ENCODE measurements around the gene NFAT5. TPM values are rescaled to one million over a fixed set of nuclear protein-coding genes. Genes with fewer than 3 reads are reported as not detected.

Gene NFAT5
- total RNA-seq, 2 experiments from 2014 or later, result 19.5 to 21.2 TPM

DNA sequence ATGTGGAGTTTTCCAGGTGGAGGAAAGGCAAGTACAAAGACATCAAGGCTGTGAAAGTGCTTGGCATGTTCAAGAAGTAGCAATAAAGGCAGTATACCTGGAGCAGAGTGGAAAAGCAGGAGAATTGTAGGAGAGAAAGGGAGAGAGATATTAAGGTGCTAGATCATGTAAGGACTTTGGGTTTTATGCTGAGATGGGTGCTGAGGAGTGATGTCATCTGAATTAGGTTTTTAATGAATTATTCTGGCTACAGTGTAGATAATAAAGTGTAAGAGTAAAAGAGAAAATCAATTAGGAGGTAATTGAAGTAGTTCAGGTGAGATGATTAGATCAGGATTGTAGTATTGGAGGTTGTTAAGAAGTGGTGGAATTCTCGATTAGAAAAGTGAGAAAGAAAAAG lies 34.0 kb downstream of the NFAT5 start:
- intact Hi-C loops (cut with DNase I, micrococcal nuclease), result loop anchor here in 1 of 2 experiments (10.0 kb wide), 1 partner anchor 65 kb away; no protein-coding TSS in a partner anchor
- Histone ChIP-seq H3K4me3 (ENCODE audit: low read length) (no peak overlapping the region), H3K27me3 (ENCODE audit: control insufficient read depth in 1 of 2, insufficient read depth in 2 of 2, low read length in 2 of 2) (no peaks in the 10 kb centered on the region), H3K36me3 (ENCODE audit: insufficient read depth, low read length) (no peaks in the 10 kb centered on the region), H3K4me1 (ENCODE audit: insufficient read depth, low read length) (peaks cover 2% of the 10 kb centered on the region), H3K9me3 (ENCODE audit: control insufficient read depth in 1 of 2, insufficient read depth in 1 of 2, low read length in 2 of 2) (no peaks in the 10 kb centered on the region), H3K27ac (ENCODE audit: low read depth in 1 of 2, low read length in 2 of 2) (no peak overlapping the region)
- DNase-seq, result no peak
- ATAC-seq (ENCODE audit: poor library complexity), result no peak
- ChIA-PET POLR2A (no interaction called here), CTCF (no interaction called here)
- H3K36me3 Mint-ChIP-seq (ENCODE audit: low read depth), result no peaks in the 10 kb centered on the region
- H3K9me3 Mint-ChIP-seq, result no peaks in the 10 kb centered on the region
- peaks cover 54% of the 10 kb centered on the region for H3K4me1 Mint-ChIP-seq (ENCODE audit: low read depth)
- H3K4me3 Mint-ChIP-seq, result no peak overlapping the region
- no peak overlapping the region for H3K27ac Mint-ChIP-seq
- H3K27me3 Mint-ChIP-seq, result no peaks in the 10 kb centered on the region
- TF ChIP-seq, protein P1, sequence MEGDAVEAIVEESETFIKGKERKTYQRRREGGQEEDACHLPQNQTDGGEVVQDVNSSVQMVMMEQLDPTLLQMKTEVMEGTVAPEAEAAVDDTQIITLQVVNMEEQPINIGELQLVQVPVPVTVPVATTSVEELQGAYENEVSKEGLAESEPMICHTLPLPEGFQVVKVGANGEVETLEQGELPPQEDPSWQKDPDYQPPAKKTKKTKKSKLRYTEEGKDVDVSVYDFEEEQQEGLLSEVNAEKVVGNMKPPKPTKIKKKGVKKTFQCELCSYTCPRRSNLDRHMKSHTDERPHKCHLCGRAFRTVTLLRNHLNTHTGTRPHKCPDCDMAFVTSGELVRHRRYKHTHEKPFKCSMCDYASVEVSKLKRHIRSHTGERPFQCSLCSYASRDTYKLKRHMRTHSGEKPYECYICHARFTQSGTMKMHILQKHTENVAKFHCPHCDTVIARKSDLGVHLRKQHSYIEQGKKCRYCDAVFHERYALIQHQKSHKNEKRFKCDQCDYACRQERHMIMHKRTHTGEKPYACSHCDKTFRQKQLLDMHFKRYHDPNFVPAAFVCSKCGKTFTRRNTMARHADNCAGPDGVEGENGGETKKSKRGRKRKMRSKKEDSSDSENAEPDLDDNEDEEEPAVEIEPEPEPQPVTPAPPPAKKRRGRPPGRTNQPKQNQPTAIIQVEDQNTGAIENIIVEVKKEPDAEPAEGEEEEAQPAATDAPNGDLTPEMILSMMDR (IDR thresholded peaks at IDR 0.05), result no peak

- Histone ChIP-seq H3K36me3 (ENCODE audit: insufficient read depth, low read length) (no peaks in the 10 kb centered on the region), H3K27ac (ENCODE audit: low read depth in 1 of 2, low read length in 2 of 2) (no peak overlapping the region), H3K4me1 (ENCODE audit: insufficient read depth, low read length) (peaks cover 2% of the 10 kb centered on the region), H3K4me3 (ENCODE audit: low read length) (no peak overlapping the region), H3K9me3 (ENCODE audit: control insufficient read depth in 1 of 2, insufficient read depth in 1 of 2, low read length in 2 of 2) (no peaks in the 10 kb centered on the region), H3K27me3 (ENCODE audit: control insufficient read depth in 1 of 2, insufficient read depth in 2 of 2, low read length in 2 of 2) (no peaks in the 10 kb centered on the region)
- Mint-ChIP-seq H3K36me3 (ENCODE audit: low read depth) (no peaks in the 10 kb centered on the region), H3K27me3 (no peaks in the 10 kb centered on the region), H3K27ac (no peak overlapping the region), H3K4me1 (ENCODE audit: low read depth) (peaks cover 50% of the 10 kb centered on the region), H3K4me3 (no peak overlapping the region), H3K9me3 (no peaks in the 10 kb centered on the region)
- DNase-seq (no peak), ATAC-seq (ENCODE audit: poor library complexity) (no peak)
- intact Hi-C loops (cut with DNase I, micrococcal nuclease), result loop anchor here in 1 of 2 experiments (10.0 kb wide), 1 partner anchor 65 kb away; no protein-coding TSS in a partner anchor
- TF ChIP-seq, protein P1 (IDR thresholded peaks at IDR 0.05), result no peak
- CTCF ChIA-PET, result interaction anchor here (0.6 to 0.7 kb wide), 2 partner anchors 14 to 48 kb away, joined by 3 read pairs; no protein-coding TSS in a partner anchor
- POLR2A ChIA-PET, result no interaction called here
These were observed 34.4 kb downstream of the NFAT5 start for GRCh38 chr16:69600202-69600601.

- Mint-ChIP-seq H3K36me3 (ENCODE audit: low read depth) (no peaks in the 10 kb centered on the region), H3K9me3 (no peaks in the 10 kb centered on the region)
These were observed 35.5 kb downstream of the NFAT5 start for GRCh38 chr16:69601250-69601649.

More at GRCh38 chr16:69601250-69601649, 35.5 kb downstream of the NFAT5 start:
- TF ChIP-seq, protein P1 (IDR thresholded peaks at IDR 0.05), result no peak
- Mint-ChIP-seq H3K27me3 (no peaks in the 10 kb centered on the region), H3K27ac (no peak overlapping the region), H3K4me3 (no peak overlapping the region), H3K4me1 (ENCODE audit: low read depth) (peaks cover 43% of the 10 kb centered on the region)
- intact Hi-C loops (cut with DNase I, micrococcal nuclease), result loop anchor here in 1 of 2 experiments (10.0 kb wide), 1 partner anchor 66 kb away; no protein-coding TSS in a partner anchor
- CTCF ChIA-PET, result interaction anchor here (1.7 kb wide), 1 partner anchor 10 kb away, joined by 3 read pairs; no protein-coding TSS in a partner anchor
- Histone ChIP-seq H3K9me3 (ENCODE audit: control insufficient read depth in 1 of 2, insufficient read depth in 1 of 2, low read length in 2 of 2) (no peaks in the 10 kb centered on the region), H3K27me3 (ENCODE audit: control insufficient read depth in 1 of 2, insufficient read depth in 2 of 2, low read length in 2 of 2) (no peaks in the 10 kb centered on the region), H3K27ac (ENCODE audit: low read depth in 1 of 2, low read length in 2 of 2) (no peak overlapping the region), H3K4me1 (ENCODE audit: insufficient read depth, low read length) (peaks cover 2% of the 10 kb centered on the region), H3K36me3 (ENCODE audit: insufficient read depth, low read length) (peaks cover under 1% of the 10 kb centered on the region), H3K4me3 (ENCODE audit: low read length) (no peak overlapping the region)
- ATAC-seq (ENCODE audit: poor library complexity) (no peak), DNase-seq (no peak)
- POLR2A ChIA-PET, result no interaction called here
